ENCODE data around the gene EFCC1. TPM values are rescaled to one million over a fixed set of nuclear protein-coding genes. Genes with fewer than 3 reads are reported as not detected.

Gene EFCC1
- total RNA-seq, 1 donor = not detected

GRCh38 chr3:128987302-128988100 is 13.6 kb upstream of the EFCC1 start:
- H3K27me3 ChIP-seq (ENCODE audit: insufficient read depth, low read length) = peaks cover 8% of the 10 kb centered on the region
- no peak overlapping the region for H3K4me2 ChIP-seq (ENCODE audit: insufficient read depth, low read length)
- no peaks in the 10 kb centered on the region for H3K9me3 ChIP-seq (ENCODE audit: low read depth, low read length)
- H3K79me2 ChIP-seq (ENCODE audit: insufficient read depth, low read length) = no peaks in the 10 kb centered on the region
- H4K20me1 ChIP-seq (ENCODE audit: insufficient read depth, low read length) = no peaks in the 10 kb centered on the region
- no peaks in the 10 kb centered on the region for H3K36me3 ChIP-seq (ENCODE audit: insufficient read depth, low read length)
- no peaks in the 10 kb centered on the region for H3K4me1 ChIP-seq (ENCODE audit: insufficient read depth, low read length)
- peak; percentile 41 for DNase-seq (ENCODE audit: insufficient read length, low spot score, missing footprints)
- H3K4me3 ChIP-seq (ENCODE audit: insufficient read depth, low read length) = no peak overlapping the region
- TF ChIP-seq, protein P1, sequence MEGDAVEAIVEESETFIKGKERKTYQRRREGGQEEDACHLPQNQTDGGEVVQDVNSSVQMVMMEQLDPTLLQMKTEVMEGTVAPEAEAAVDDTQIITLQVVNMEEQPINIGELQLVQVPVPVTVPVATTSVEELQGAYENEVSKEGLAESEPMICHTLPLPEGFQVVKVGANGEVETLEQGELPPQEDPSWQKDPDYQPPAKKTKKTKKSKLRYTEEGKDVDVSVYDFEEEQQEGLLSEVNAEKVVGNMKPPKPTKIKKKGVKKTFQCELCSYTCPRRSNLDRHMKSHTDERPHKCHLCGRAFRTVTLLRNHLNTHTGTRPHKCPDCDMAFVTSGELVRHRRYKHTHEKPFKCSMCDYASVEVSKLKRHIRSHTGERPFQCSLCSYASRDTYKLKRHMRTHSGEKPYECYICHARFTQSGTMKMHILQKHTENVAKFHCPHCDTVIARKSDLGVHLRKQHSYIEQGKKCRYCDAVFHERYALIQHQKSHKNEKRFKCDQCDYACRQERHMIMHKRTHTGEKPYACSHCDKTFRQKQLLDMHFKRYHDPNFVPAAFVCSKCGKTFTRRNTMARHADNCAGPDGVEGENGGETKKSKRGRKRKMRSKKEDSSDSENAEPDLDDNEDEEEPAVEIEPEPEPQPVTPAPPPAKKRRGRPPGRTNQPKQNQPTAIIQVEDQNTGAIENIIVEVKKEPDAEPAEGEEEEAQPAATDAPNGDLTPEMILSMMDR (IDR thresholded peaks at IDR 0.05; ENCODE audit: extremely low read depth, low read depth, low read length) = no peak
- H2AFZ ChIP-seq (ENCODE audit: low read length) = no peak overlapping the region
- H3K27ac ChIP-seq (ENCODE audit: low read depth, low read length) = no peak overlapping the region

DNA sequence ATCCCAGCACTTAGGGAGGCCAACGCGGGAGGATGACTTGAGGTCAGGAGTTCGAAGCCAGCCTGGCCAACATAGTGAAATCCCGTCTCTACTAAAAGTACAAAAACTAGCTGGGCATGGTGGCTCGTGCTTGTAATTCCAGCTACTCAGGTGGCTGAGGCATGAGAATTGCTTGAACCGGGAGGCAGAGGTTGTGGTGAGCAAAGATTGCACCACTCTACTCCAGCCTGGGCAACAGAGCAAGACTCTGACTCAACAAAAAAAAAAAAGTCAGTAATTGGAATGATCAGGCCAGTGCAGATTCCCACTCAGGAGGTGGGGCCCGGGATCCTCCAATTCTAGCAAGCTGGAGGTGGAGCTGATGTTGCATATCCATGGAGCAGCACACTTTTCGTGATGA is 12.8 kb upstream of the EFCC1 start:
- DNase-seq (ENCODE audit: insufficient read length, low spot score, missing footprints) = peak; percentile 11
- no peaks in the 10 kb centered on the region for H3K79me2 ChIP-seq (ENCODE audit: insufficient read depth, low read length)
- H3K27ac ChIP-seq (ENCODE audit: low read depth, low read length) = no peak overlapping the region
- no peaks in the 10 kb centered on the region for H3K4me1 ChIP-seq (ENCODE audit: insufficient read depth, low read length)
- TF ChIP-seq, protein P1 (IDR thresholded peaks at IDR 0.05; ENCODE audit: extremely low read depth, low read depth, low read length) = no peak
- H3K27me3 ChIP-seq (ENCODE audit: insufficient read depth, low read length) = peaks cover 12% of the 10 kb centered on the region
- H3K9me3 ChIP-seq (ENCODE audit: low read depth, low read length) = no peaks in the 10 kb centered on the region
- no peak overlapping the region for H3K4me3 ChIP-seq (ENCODE audit: insufficient read depth, low read length)
- H3K4me2 ChIP-seq (ENCODE audit: insufficient read depth, low read length) = no peak overlapping the region
- no peak overlapping the region for H2AFZ ChIP-seq (ENCODE audit: low read length)
- H4K20me1 ChIP-seq (ENCODE audit: insufficient read depth, low read length) = no peaks in the 10 kb centered on the region
- H3K36me3 ChIP-seq (ENCODE audit: insufficient read depth, low read length) = no peaks in the 10 kb centered on the region

DNA sequence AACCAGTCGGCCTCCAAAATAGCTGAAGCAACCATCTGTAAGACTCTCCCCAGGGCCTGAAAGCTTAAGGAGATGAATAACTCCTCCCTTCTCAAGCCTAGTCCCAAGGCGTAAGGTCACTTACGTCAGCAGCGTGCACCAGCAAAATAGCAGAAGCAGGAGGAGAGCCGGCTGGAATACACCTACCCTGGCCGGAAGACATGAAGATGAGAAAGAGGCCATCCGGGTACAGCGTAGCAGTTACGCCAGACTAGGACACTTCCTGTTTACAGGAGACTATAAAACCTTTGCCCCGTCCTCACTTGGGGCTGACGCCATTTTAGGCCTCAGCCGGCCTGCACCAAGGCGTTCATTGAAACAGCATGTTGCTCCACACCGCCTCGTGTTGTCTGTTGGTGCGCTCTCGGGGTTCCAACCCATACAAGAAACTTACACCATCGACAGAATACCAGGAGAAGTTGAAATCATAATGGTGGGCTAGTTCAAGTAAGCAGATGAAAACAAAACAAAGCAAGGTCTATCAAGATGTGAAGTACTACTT is 9.7 kb upstream of the EFCC1 start:
- H2AFZ ChIP-seq (ENCODE audit: low read length) = no peak overlapping the region
- H3K27ac ChIP-seq (ENCODE audit: low read depth, low read length) = no peak overlapping the region

More for the DNA sequence above, 9.7 kb upstream of the EFCC1 start:
- no peaks in the 10 kb centered on the region for H3K79me2 ChIP-seq (ENCODE audit: insufficient read depth, low read length)
- no peak overlapping the region for H3K4me3 ChIP-seq (ENCODE audit: insufficient read depth, low read length)
- H3K36me3 ChIP-seq (ENCODE audit: insufficient read depth, low read length) = no peaks in the 10 kb centered on the region
- H3K9me3 ChIP-seq (ENCODE audit: low read depth, low read length) = no peaks in the 10 kb centered on the region
- DNase-seq (ENCODE audit: insufficient read length, low spot score, missing footprints) = peak; percentile 17
- H3K4me2 ChIP-seq (ENCODE audit: insufficient read depth, low read length) = no peak overlapping the region
- H3K27me3 ChIP-seq (ENCODE audit: insufficient read depth, low read length) = peaks cover 40% of the 10 kb centered on the region
- H3K4me1 ChIP-seq (ENCODE audit: insufficient read depth, low read length) = peaks cover 3% of the 10 kb centered on the region
- H4K20me1 ChIP-seq (ENCODE audit: insufficient read depth, low read length) = no peaks in the 10 kb centered on the region
- TF ChIP-seq, protein P1 (IDR thresholded peaks at IDR 0.05; ENCODE audit: extremely low read depth, low read depth, low read length) = no peak
